ENCODE measurements around the gene P3H3. TPM values are rescaled to one million over a fixed set of nuclear protein-coding genes. Genes with fewer than 3 reads are reported as not detected.

Gene P3H3
- total RNA-seq, 1 donor from 2014 or later, result 86.5 TPM

- H3K4me1 Mint-ChIP-seq (ENCODE audit: unreplicated experiment), result peaks cover 24% of the 10 kb centered on the region
- no peaks in the 10 kb centered on the region for H3K27me3 Mint-ChIP-seq (ENCODE audit: unreplicated experiment)
- H3K27ac Mint-ChIP-seq (ENCODE audit: unreplicated experiment), result peak overlapping the region; percentile 31
- peaks cover 22% of the 10 kb centered on the region for H3K36me3 Mint-ChIP-seq (ENCODE audit: unreplicated experiment)
- H3K9me3 Mint-ChIP-seq (ENCODE audit: unreplicated experiment), result no peaks in the 10 kb centered on the region
- no peak for TF ChIP-seq CTCF (IDR thresholded peaks at IDR 0.05)
- peak overlapping the region; percentile 97 for H3K4me3 Mint-ChIP-seq (ENCODE audit: unreplicated experiment)
- no peak for DNase-seq (ENCODE audit: extremely low spot score, unreplicated experiment)
Measured at GRCh38 chr12:6830286-6830890, 2.2 kb downstream of the P3H3 start.

- H3K36me3 Mint-ChIP-seq (ENCODE audit: unreplicated experiment), result peaks cover 22% of the 10 kb centered on the region
- peaks cover 20% of the 10 kb centered on the region for H3K4me1 Mint-ChIP-seq (ENCODE audit: unreplicated experiment)
- no peak overlapping the region for H3K4me3 Mint-ChIP-seq (ENCODE audit: unreplicated experiment)
- TF ChIP-seq CTCF (IDR thresholded peaks at IDR 0.05), result no peak
- DNase-seq (ENCODE audit: extremely low spot score, unreplicated experiment), result no peak
- no peaks in the 10 kb centered on the region for H3K9me3 Mint-ChIP-seq (ENCODE audit: unreplicated experiment)
- H3K27ac Mint-ChIP-seq (ENCODE audit: unreplicated experiment), result no peak overlapping the region
- H3K27me3 Mint-ChIP-seq (ENCODE audit: unreplicated experiment), result no peaks in the 10 kb centered on the region
Measured at GRCh38 chr12:6830999-6831398, 2.8 kb downstream of the P3H3 start.

GRCh38 chr12:6831450-6831995 is 3.3 kb downstream of the P3H3 start:
- no peaks in the 10 kb centered on the region for H3K9me3 Mint-ChIP-seq (ENCODE audit: unreplicated experiment)
- no peak overlapping the region for H3K27ac Mint-ChIP-seq (ENCODE audit: unreplicated experiment)
- H3K4me3 Mint-ChIP-seq (ENCODE audit: unreplicated experiment), result peak overlapping the region; percentile 26
- H3K27me3 Mint-ChIP-seq (ENCODE audit: unreplicated experiment), result no peaks in the 10 kb centered on the region
- H3K36me3 Mint-ChIP-seq (ENCODE audit: unreplicated experiment), result peaks cover 22% of the 10 kb centered on the region
- no peak for TF ChIP-seq CTCF (IDR thresholded peaks at IDR 0.05)
- no peak for DNase-seq (ENCODE audit: extremely low spot score, unreplicated experiment)
- peaks cover 20% of the 10 kb centered on the region for H3K4me1 Mint-ChIP-seq (ENCODE audit: unreplicated experiment)

- Mint-ChIP-seq H3K36me3 (ENCODE audit: unreplicated experiment) (peaks cover 24% of the 10 kb centered on the region), H3K4me1 (ENCODE audit: unreplicated experiment) (peaks cover 15% of the 10 kb centered on the region), H3K4me3 (ENCODE audit: unreplicated experiment) (no peak overlapping the region), H3K27me3 (ENCODE audit: unreplicated experiment) (no peaks in the 10 kb centered on the region), H3K27ac (ENCODE audit: unreplicated experiment) (no peak overlapping the region), H3K9me3 (ENCODE audit: unreplicated experiment) (no peaks in the 10 kb centered on the region)
- DNase-seq (ENCODE audit: extremely low spot score, unreplicated experiment), result no peak
- TF ChIP-seq CTCF (IDR thresholded peaks at IDR 0.05), result no peak
Measured at GRCh38 chr12:6832125-6832524, 3.9 kb downstream of the P3H3 start.

- no peak for TF ChIP-seq CTCF (IDR thresholded peaks at IDR 0.05)
- Mint-ChIP-seq H3K4me3 (ENCODE audit: unreplicated experiment) (no peak overlapping the region), H3K36me3 (ENCODE audit: unreplicated experiment) (peaks cover 24% of the 10 kb centered on the region), H3K4me1 (ENCODE audit: unreplicated experiment) (peaks cover 7% of the 10 kb centered on the region), H3K27me3 (ENCODE audit: unreplicated experiment) (no peaks in the 10 kb centered on the region), H3K9me3 (ENCODE audit: unreplicated experiment) (no peaks in the 10 kb centered on the region), H3K27ac (ENCODE audit: unreplicated experiment) (no peak overlapping the region)
- no peak for DNase-seq (ENCODE audit: extremely low spot score, unreplicated experiment)
Measured at GRCh38 chr12:6833189-6833890, 5.1 kb downstream of the P3H3 start.
